SK-N-SH (cell line): ENCODE measurements around the gene MYO1D. TPM values are rescaled to one million over a fixed set of nuclear protein-coding genes. Genes with fewer than 3 reads are reported as not detected.

Experiments used
- CTCF ChIA-PET: fragments of 300-600, 350-600 bp; formaldehyde crosslinking; extraction: SDS; loops from one replicate; lab custom pipeline; 2021; lab: Yijun Ruan, JAX
- POLR2A ChIA-PET: fragments of 350-600 bp; sonication (Branson Sonifier 250); formaldehyde crosslinking; extraction: SDS; loops from one replicate; lab custom pipeline; 2020; ENCODE audit warnings: antibody characterized with exemption, inconsistent platforms; lab: Yijun Ruan, JAX
- DNase-seq: peaks from one replicate; pipeline ENCODE4 v3.0.0; 2012
- H2AFZ ChIP-seq: fragments of 200-600 bp; sonication (generic); 2 replicates; pipeline ENCODE4 v1.8.1; 2016; ENCODE audit warnings: antibody characterized with exemption, mild to moderate bottlenecking, low read depth
- H3F3A ChIP-seq: fragments of 200-600 bp; sonication (generic); replicated peaks from 2 replicates; pipeline ENCODE3; 2016; ENCODE audit warnings: antibody characterized with exemption, mild to moderate bottlenecking; ENCODE audit not compliant: insufficient read depth
- H3K27ac ChIP-seq, 2 experiments: fragments of 200-500 bp in 1 of 2; fragments of 200-600 bp in 1 of 2; sonication (Bioruptor generic) in 1 of 2; sonication (generic), shearing (Covaris generic) in 1 of 2; 2 replicates each; pipeline versions ENCODE4 v1.5.1 to v1.6.1; 2014 to 2016; ENCODE audit warnings: low read depth in 2 of 2, inconsistent platforms in 1 of 2, low read length in 1 of 2, mild to moderate bottlenecking in 1 of 2, mixed read lengths in 1 of 2
- H3K27me3 ChIP-seq: fragments of 200-600 bp; sonication (generic), shearing (Covaris generic); 2 replicates; pipeline ENCODE4 v1.6.1; 2016; ENCODE audit warnings: mixed run types; ENCODE audit not compliant: insufficient read depth
- H3K36me3 ChIP-seq, 2 experiments: fragments of 200-500 bp in 1 of 2; fragments of 200-600 bp in 1 of 2; sonication (Bioruptor generic) in 1 of 2; sonication (generic) in 1 of 2; replicated peaks in 1 of 2; 2 replicates each; pipeline versions ENCODE3 to v1.5.1; 2014 to 2016; ENCODE audit warnings: low read length in 1 of 2, mild to moderate bottlenecking in 1 of 2; ENCODE audit not compliant: insufficient read depth in 2 of 2, control insufficient read depth in 1 of 2
- H3K4me1 ChIP-seq, 2 experiments: fragments of 200-500 bp in 1 of 2; fragments of 200-600 bp in 1 of 2; sonication (Bioruptor generic) in 1 of 2; sonication (generic), shearing (Covaris generic) in 1 of 2; 2 replicates each; pipeline versions ENCODE4 v1.5.1 to v1.6.1; 2014 to 2016; ENCODE audit warnings: low read depth in 1 of 2, low read length in 1 of 2, mixed run types in 1 of 2; ENCODE audit not compliant: insufficient read depth in 2 of 2, control insufficient read depth in 1 of 2
- H3K4me2 ChIP-seq: fragments of 200-600 bp; sonication (generic), shearing (Covaris generic); 2 replicates; pipeline ENCODE4 v1.6.1; 2017; ENCODE audit warnings: mixed run types
- H3K4me3 ChIP-seq, 2 experiments: fragments of 200-500 bp in 1 of 2; fragments of 200-600 bp in 1 of 2; sonication (Bioruptor generic) in 1 of 2; sonication (generic), shearing (Covaris generic) in 1 of 2; 2 replicates each; pipeline versions ENCODE4 v1.5.1 to v1.8.1; 2014 to 2016; ENCODE audit warnings: low read depth in 2 of 2, inconsistent platforms in 1 of 2, low read length in 1 of 2, mild to moderate bottlenecking in 1 of 2, mixed read lengths in 1 of 2, moderate library complexity in 1 of 2
- H3K79me2 ChIP-seq: fragments of 200-600 bp; sonication (generic); 2 replicates; pipeline ENCODE4 v1.8.1; 2017; ENCODE audit warnings: mild to moderate bottlenecking; ENCODE audit not compliant: insufficient read depth
- H3K9ac ChIP-seq: fragments of 200-600 bp; sonication (generic); 2 replicates; pipeline ENCODE4 v1.6.1; 2017; ENCODE audit warnings: mixed run types
- H3K9me2 ChIP-seq: fragments of 200-600 bp; sonication (generic); 2 replicates; pipeline ENCODE4 v1.6.1; 2017; ENCODE audit warnings: mixed run types
- H3K9me3 ChIP-seq: fragments of 200-600 bp; sonication (generic); 2 replicates; pipeline ENCODE4 v1.6.1; 2017; ENCODE audit warnings: mixed run types, mild to moderate bottlenecking, moderate library complexity
- H4K20me1 ChIP-seq: fragments of 200-600 bp; sonication (generic); 2 replicates; pipeline ENCODE4 v1.6.1; 2017; ENCODE audit warnings: mild to moderate bottlenecking, mixed run types; ENCODE audit not compliant: insufficient read depth
- EP300 ChIP-seq, 2 experiments: IDR thresholded peaks; 2 replicates each; pipeline versions ENCODE4 v1.4.0 to v1.6.1; 2012; ENCODE audit warnings: borderline replicate concordance in 1 of 2, low read depth in 1 of 2, low read length in 1 of 2
- FOSL2 ChIP-seq: IDR thresholded peaks from 2 replicates; pipeline ENCODE4 v1.4.0; 2012; ENCODE audit warnings: low read depth, mild to moderate bottlenecking, moderate library complexity, borderline replicate concordance
- FOXM1 ChIP-seq: IDR thresholded peaks from 2 replicates; pipeline ENCODE4 v1.4.0; 2012; ENCODE audit warnings: low read depth, mild to moderate bottlenecking
- IRF3 ChIP-seq: fragments of 150-350 bp; IDR thresholded peaks from 2 replicates; pipeline ENCODE4 v1.6.1; 2016; ENCODE audit warnings: mild to moderate bottlenecking, low read depth, low read length
- JUND ChIP-seq: IDR thresholded peaks from 2 replicates; pipeline ENCODE4 v1.4.0; 2012
- MAX ChIP-seq: IDR thresholded peaks from 2 replicates; pipeline ENCODE4 v1.4.0; 2012; ENCODE audit warnings: low read depth
- NRF1 ChIP-seq: IDR thresholded peaks from 2 replicates; pipeline ENCODE4 v1.6.1; 2012; ENCODE audit warnings: low read depth, mild to moderate bottlenecking, low read length
- RAD21 ChIP-seq: IDR thresholded peaks from 2 replicates; pipeline ENCODE4 v1.6.1; 2012; ENCODE audit warnings: mild to moderate bottlenecking, low read length
- RCOR1 ChIP-seq: fragments of 150-350 bp; IDR thresholded peaks from 2 replicates; pipeline ENCODE4 v1.6.1; 2017; ENCODE audit warnings: antibody characterized with exemption, low read length
- SIN3A ChIP-seq: IDR thresholded peaks from 2 replicates; pipeline ENCODE4 v1.6.1; 2012; ENCODE audit warnings: low read depth, mild to moderate bottlenecking, low read length, moderate library complexity, borderline replicate concordance
- SMC3 ChIP-seq: IDR thresholded peaks from 2 replicates; pipeline ENCODE4 v1.6.1; 2012; ENCODE audit warnings: low read depth, low read length, improper control_type of control experiment
- TAF1 ChIP-seq: IDR thresholded peaks from 2 replicates; pipeline ENCODE4 v1.6.1; 2012; ENCODE audit warnings: low read depth, mild to moderate bottlenecking, low read length, moderate library complexity, borderline replicate concordance
- TEAD4 ChIP-seq: IDR thresholded peaks from 2 replicates; pipeline ENCODE4 v1.4.0; 2012; ENCODE audit warnings: mild to moderate bottlenecking, borderline replicate concordance; ENCODE audit not compliant: insufficient read depth
- USF1 ChIP-seq: IDR thresholded peaks from 2 replicates; pipeline ENCODE4 v1.4.0; 2012; ENCODE audit warnings: low read depth, borderline replicate concordance
- ZBTB33 ChIP-seq: IDR thresholded peaks from 2 replicates; pipeline ENCODE4 v1.4.0; 2012; ENCODE audit warnings: low read depth, borderline replicate concordance
- WGBS: methylation state at CpG from one replicate; pipeline ENCODE4 v1.1.6; 2017; ENCODE audit warnings: low lambda C conversion rate; 5-methylcytosine and 5-hydroxymethylcytosine counted together
- polyA plus RNA-seq, 3 experiments: library from polyadenylated mRNA; depleted of rRNA; stranded (reverse); fragments of >200 nt; gene quantifications; 2 replicates each; pipeline ENCODE4 v1.2.3, GENCODE V29; 2012

Gene MYO1D
- polyA plus RNA-seq, 1 of the 3 experiments (the other 2 are of a cell fraction) = 20.4 TPM

- TF ChIP-seq ZBTB33 (no peak), SMC3 (no peak), FOXM1 (no peak), NRF1 (no peak), TEAD4 (no peak), JUND (no peak), RCOR1 (no peak), RAD21 (no peak)
- TF ChIP-seq, all 33 proteins: peak for 0
These were observed 242.8 kb downstream of the MYO1D start (continued) for GRCh38 chr17:32634167-32634566.

GRCh38 chr17:32631341-32632096 is 245.4 kb downstream of the MYO1D start:
- H3K9ac ChIP-seq = no peak overlapping the region
- no peak overlapping the region for H3K27ac ChIP-seq
- CTCF ChIA-PET = interaction anchor here (2.0 kb wide), 1 partner anchor 28 kb away, joined by 6 read pairs; no protein-coding TSS in a partner anchor
- H3K9me3 ChIP-seq = no peaks in the 10 kb centered on the region
- peaks cover 0 to 3% of the 10 kb centered on the region in 2 experiments; a peak in 1 of 4 replicates for H3K4me1 ChIP-seq
- H3F3A ChIP-seq = no peaks in the 10 kb centered on the region
- no peak overlapping the region for H3K4me3 ChIP-seq
- no peaks in the 10 kb centered on the region for H3K27me3 ChIP-seq
- WGBS = 84% methylated on average over 6 of the region's 6 CpGs
- H4K20me1 ChIP-seq = no peaks in the 10 kb centered on the region
- no peaks in the 10 kb centered on the region for H3K9me2 ChIP-seq
- POLR2A ChIA-PET = no interaction called here
- no peak for DNase-seq
- H3K36me3 ChIP-seq = no peaks in the 10 kb centered on the region
- TF ChIP-seq EP300 (IDR thresholded peaks at IDR 0.05; ENCODE audit: borderline replicate concordance in 1 of 2, low read depth in 1 of 2, low read length in 1 of 2) (no peak), FOSL2 (no peak), MAX (no peak), USF1 (no peak), RCOR1 (no peak), IRF3 (no peak), TAF1 (no peak), SIN3A (no peak)
- TF ChIP-seq, all 33 proteins: peak for 0
- Histone ChIP-seq H3K4me2 (no peak overlapping the region), H3K79me2 (no peaks in the 10 kb centered on the region), H2AFZ (no peak overlapping the region)
